H9 (cell line): ENCODE measurements around the gene CFAP299. TPM values are rescaled to one million over a fixed set of nuclear protein-coding genes. Genes with fewer than 3 reads are reported as not detected.

Source experiments
- DNase-seq: peaks from one replicate; pipeline ENCODE4 v3.0.0-alpha.2; 2017
- H2AFZ ChIP-seq: one replicate; pipeline ENCODE4 v1.6.1; 2013; ENCODE audit warnings: mild to moderate bottlenecking, low read length, control low read depth, moderate library complexity
- H2AK5ac ChIP-seq: 2 replicates; pipeline ENCODE4 v1.6.1; 2013; ENCODE audit warnings: low read length, control low read depth, mixed read lengths; ENCODE audit not compliant: insufficient read length
- H2BK120ac ChIP-seq: one replicate; pipeline ENCODE4 v1.6.1; 2013; ENCODE audit warnings: low read depth, mild to moderate bottlenecking, low read length, control low read depth, inconsistent platforms; ENCODE audit not compliant: poor library complexity, severe bottlenecking
- H2BK12ac ChIP-seq: 2 replicates; pipeline ENCODE4 v1.6.1; 2013; ENCODE audit warnings: low read length, control low read depth, mixed read lengths, low read depth; ENCODE audit not compliant: insufficient read length
- H2BK15ac ChIP-seq: 2 replicates; pipeline ENCODE4 v1.6.1; 2013; ENCODE audit warnings: low read depth, low read length, control low read depth
- H2BK20ac ChIP-seq: one replicate; pipeline ENCODE4 v1.6.1; 2013; ENCODE audit warnings: low read depth, mild to moderate bottlenecking, low read length, control low read depth, inconsistent platforms; ENCODE audit not compliant: poor library complexity, severe bottlenecking
- H2BK5ac ChIP-seq: 2 replicates; pipeline ENCODE4 v1.6.1; 2013; ENCODE audit warnings: low read length, control low read depth, mixed read lengths; ENCODE audit not compliant: insufficient read length
- H3K14ac ChIP-seq: 2 replicates; pipeline ENCODE4 v1.6.1; 2013; ENCODE audit warnings: low read length, control low read depth; ENCODE audit not compliant: insufficient read depth
- H3K18ac ChIP-seq: 2 replicates; pipeline ENCODE4 v1.6.1; 2013; ENCODE audit warnings: low read depth, mild to moderate bottlenecking, mixed read lengths, low read length, control low read depth; ENCODE audit not compliant: insufficient read length
- H3K23ac ChIP-seq: 2 replicates; pipeline ENCODE4 v1.6.1; 2013; ENCODE audit warnings: low read length, control low read depth, mixed read lengths, low read depth; ENCODE audit not compliant: insufficient read length
- H3K23me2 ChIP-seq: 2 replicates; pipeline ENCODE4 v1.6.1; 2013; ENCODE audit warnings: low read depth, mild to moderate bottlenecking, mixed read lengths, low read length, control low read depth; ENCODE audit not compliant: insufficient read length, poor library complexity, severe bottlenecking
- H3K27ac ChIP-seq: 2 replicates; pipeline ENCODE4 v1.5.1; 2013; ENCODE audit warnings: low read length, control low read depth, mixed read lengths, low read depth; ENCODE audit not compliant: insufficient read length
- H3K27me3 ChIP-seq: 2 replicates; pipeline ENCODE4 v1.6.1; 2013; ENCODE audit warnings: low read length, control low read depth, inconsistent platforms; ENCODE audit not compliant: insufficient read depth
- H3K4ac ChIP-seq: 2 replicates; pipeline ENCODE4 v1.6.1; 2013; ENCODE audit warnings: low read depth, mild to moderate bottlenecking, control low read depth, inconsistent platforms, low read length, moderate library complexity
- H3K4me1 ChIP-seq: 2 replicates; pipeline ENCODE4 v1.6.1; 2013; ENCODE audit warnings: low read length, control low read depth, inconsistent platforms; ENCODE audit not compliant: insufficient read depth
- H3K4me2 ChIP-seq: 2 replicates; pipeline ENCODE4 v1.6.1; 2013; ENCODE audit warnings: low read length, control low read depth, mixed read lengths; ENCODE audit not compliant: insufficient read length, insufficient read depth
- H3K56ac ChIP-seq: 2 replicates; pipeline ENCODE4 v1.6.1; 2013; ENCODE audit warnings: low read depth, mild to moderate bottlenecking, mixed read lengths, low read length, control low read depth; ENCODE audit not compliant: insufficient read length
- H3K79me1 ChIP-seq: 2 replicates; pipeline ENCODE4 v1.6.1; 2013; ENCODE audit warnings: low read depth, mild to moderate bottlenecking, moderate library complexity, low read length, control low read depth, inconsistent platforms; ENCODE audit not compliant: insufficient read depth, poor library complexity, severe bottlenecking
- H3K79me2 ChIP-seq: 2 replicates; pipeline ENCODE4 v1.6.1; 2013; ENCODE audit warnings: low read length, control low read depth, inconsistent platforms; ENCODE audit not compliant: insufficient read depth
- H3K9ac ChIP-seq: 2 replicates; pipeline ENCODE4 v1.6.1; 2013; ENCODE audit warnings: low read length, control low read depth, mixed read lengths; ENCODE audit not compliant: insufficient read length; ENCODE audit errors: extremely low read depth
- H3K9me3 ChIP-seq: one replicate; pipeline ENCODE4 v1.6.1; 2013; ENCODE audit warnings: low read depth, low read length, inconsistent platforms; ENCODE audit not compliant: control insufficient read depth
- H3T11ph ChIP-seq: one replicate; pipeline ENCODE4 v1.6.1; 2013; ENCODE audit warnings: mild to moderate bottlenecking, low read length, control low read depth, inconsistent platforms
- H4K20me1 ChIP-seq: one replicate; pipeline ENCODE4 v1.6.1; 2013; ENCODE audit not compliant: control insufficient read depth, insufficient read length, insufficient read depth
- H4K5ac ChIP-seq: 2 replicates; pipeline ENCODE4 v1.6.1; 2013; ENCODE audit warnings: low read depth, mild to moderate bottlenecking, mixed read lengths, low read length, control low read depth; ENCODE audit not compliant: insufficient read length
- H4K8ac ChIP-seq: replicated peaks from 2 replicates; pipeline ENCODE4 v1.6.1; 2013; ENCODE audit warnings: low read length, control low read depth, mixed read lengths, low read depth; ENCODE audit not compliant: insufficient read length
- H4K91ac ChIP-seq: 2 replicates; pipeline ENCODE4 v1.6.1; 2013; ENCODE audit warnings: low read depth, mild to moderate bottlenecking, moderate library complexity, mixed read lengths, low read length, control low read depth; ENCODE audit not compliant: insufficient read length
- H3K27ac Mint-ChIP-seq, 3 experiments: 2 replicates in 2 of 3; 3 replicates in 1 of 3; pipeline ENCODE4 v1.8.0; 2020 to 2021; ENCODE audit warnings: mixed read lengths in 3 of 3, mild to moderate bottlenecking in 1 of 3, moderate library complexity in 1 of 3
- H3K27me3 Mint-ChIP-seq: 2 replicates; pipeline ENCODE4 v1.8.0; 2021; ENCODE audit warnings: low read depth, mild to moderate bottlenecking, moderate library complexity, mixed read lengths
- H3K36me3 Mint-ChIP-seq, 3 experiments: 2 replicates in 2 of 3; 3 replicates in 1 of 3; pipeline ENCODE4 v1.8.0; 2020 to 2021; ENCODE audit warnings: low read depth in 3 of 3, mixed read lengths in 3 of 3; ENCODE audit not compliant: insufficient read depth in 1 of 3
- H3K4me1 Mint-ChIP-seq, 2 experiments: 2 replicates each; pipeline ENCODE4 v1.8.0; 2020; ENCODE audit warnings: mixed read lengths in 2 of 2
- H3K4me3 Mint-ChIP-seq, 2 experiments: 2 replicates in 1 of 2; 3 replicates in 1 of 2; pipeline ENCODE4 v1.8.0; 2020 to 2021; ENCODE audit warnings: mild to moderate bottlenecking in 2 of 2, mixed read lengths in 2 of 2, moderate library complexity in 1 of 2
- H3K9me3 Mint-ChIP-seq, 2 experiments: 2 replicates in 1 of 2; 3 replicates in 1 of 2; pipeline ENCODE4 v1.8.0; 2020; ENCODE audit warnings: mild to moderate bottlenecking in 2 of 2, mixed read lengths in 2 of 2, moderate library complexity in 1 of 2
- WGBS: extraction: QIAGEN DNeasy Blood & Tissue Kit; methylation state at CpG from one replicate; pipeline ENCODE4 v1.1.7; 2013; ENCODE audit warnings: missing lambda C conversion rate, low lambda C conversion rate, mixed read lengths; ENCODE audit not compliant: insufficient read length; ENCODE audit errors: extremely low coverage; 5-methylcytosine and 5-hydroxymethylcytosine counted together
- total RNA-seq: library from RNA; stranded (reverse); gene quantifications from 2 replicates; pipeline ENCODE4 v1.2.1, GENCODE V29; 2021
- TF ChIP-seq, protein P1 (sequence below): fragments of 200-600 bp; sonication (generic); conservative IDR thresholded peaks from 3 replicates; pipeline ENCODE4 v1.8.0; 2021; ENCODE audit warnings: antibody characterized with exemption, mild to moderate bottlenecking

Gene CFAP299
- total RNA-seq, 1 experiment from 2014 or later, result not detected

- H2BK5ac ChIP-seq, result no peak overlapping the region
- H3K9me3 Mint-ChIP-seq, result peaks cover 5 to 11% of the 10 kb centered on the region in 2 experiments; a peak in 4 of 5 replicates
- no peak overlapping the region for H3K56ac ChIP-seq
- WGBS, result no CpG with 5 or more reads among the region's 9 CpGs
- H4K91ac ChIP-seq, result no peak overlapping the region
- no peak overlapping the region for H3K4me2 ChIP-seq
- H3K18ac ChIP-seq, result no peak overlapping the region
- no peak for DNase-seq
- H4K20me1 ChIP-seq, result no peaks in the 10 kb centered on the region
- no peak overlapping the region for H2AFZ ChIP-seq
- no peak overlapping the region for H3K27ac Mint-ChIP-seq
- H3K4me1 Mint-ChIP-seq, result peaks cover 3% of the 10 kb centered on the region in 2 experiments; a peak in 1 of 4 replicates
- H3T11ph ChIP-seq, result no peak overlapping the region
- no peaks in the 10 kb centered on the region for H3K9me3 ChIP-seq
- H3K9ac ChIP-seq, result no peak overlapping the region
- H3K4ac ChIP-seq, result no peak overlapping the region
- H3K27me3 Mint-ChIP-seq, result no peaks in the 10 kb centered on the region; the same call in 1 of the 2 replicates
- no peaks in the 10 kb centered on the region for H3K79me1 ChIP-seq
- H2AK5ac ChIP-seq, result no peak overlapping the region
- H3K23ac ChIP-seq, result no peak overlapping the region
- no peak overlapping the region for H3K27ac ChIP-seq
- no peak overlapping the region for H2BK120ac ChIP-seq
- no peak overlapping the region for H3K4me3 Mint-ChIP-seq
- H3K79me2 ChIP-seq, result no peaks in the 10 kb centered on the region
- H4K5ac ChIP-seq, result no peak overlapping the region
- H2BK15ac ChIP-seq, result no peak overlapping the region
- H3K36me3 Mint-ChIP-seq, result peaks cover 2 to 4% (median 3%) of the 10 kb centered on the region in 3 experiments; a peak in 6 of 7 replicates
- no peaks in the 10 kb centered on the region for H3K27me3 ChIP-seq
- no peak overlapping the region for H2BK12ac ChIP-seq
- TF ChIP-seq, protein P1, sequence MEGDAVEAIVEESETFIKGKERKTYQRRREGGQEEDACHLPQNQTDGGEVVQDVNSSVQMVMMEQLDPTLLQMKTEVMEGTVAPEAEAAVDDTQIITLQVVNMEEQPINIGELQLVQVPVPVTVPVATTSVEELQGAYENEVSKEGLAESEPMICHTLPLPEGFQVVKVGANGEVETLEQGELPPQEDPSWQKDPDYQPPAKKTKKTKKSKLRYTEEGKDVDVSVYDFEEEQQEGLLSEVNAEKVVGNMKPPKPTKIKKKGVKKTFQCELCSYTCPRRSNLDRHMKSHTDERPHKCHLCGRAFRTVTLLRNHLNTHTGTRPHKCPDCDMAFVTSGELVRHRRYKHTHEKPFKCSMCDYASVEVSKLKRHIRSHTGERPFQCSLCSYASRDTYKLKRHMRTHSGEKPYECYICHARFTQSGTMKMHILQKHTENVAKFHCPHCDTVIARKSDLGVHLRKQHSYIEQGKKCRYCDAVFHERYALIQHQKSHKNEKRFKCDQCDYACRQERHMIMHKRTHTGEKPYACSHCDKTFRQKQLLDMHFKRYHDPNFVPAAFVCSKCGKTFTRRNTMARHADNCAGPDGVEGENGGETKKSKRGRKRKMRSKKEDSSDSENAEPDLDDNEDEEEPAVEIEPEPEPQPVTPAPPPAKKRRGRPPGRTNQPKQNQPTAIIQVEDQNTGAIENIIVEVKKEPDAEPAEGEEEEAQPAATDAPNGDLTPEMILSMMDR, result no peak
- no peaks in the 10 kb centered on the region for H3K23me2 ChIP-seq
- H4K8ac ChIP-seq, result no peak overlapping the region
- no peak overlapping the region for H2BK20ac ChIP-seq
- H3K4me1 ChIP-seq, result no peaks in the 10 kb centered on the region
- no peak overlapping the region for H3K14ac ChIP-seq
Measured at GRCh38 chr4:80447493-80447892, 112.0 kb downstream of the CFAP299 start.
